C4-2B (cell line): ENCODE data around the gene GPR141.

Experiments
- H3K27ac ChIP-seq: fragments of 450-650 bp; 2 replicates; pipeline ENCODE4 v1.5.1; 2017
- ZFX ChIP-seq: fragments of 450-650 bp; IDR thresholded peaks from 2 replicates; pipeline ENCODE4 v1.6.1; 2017
- TF ChIP-seq, protein P1 (sequence below): fragments of 450-650 bp; conservative IDR thresholded peaks from 2 replicates; pipeline ENCODE4 v1.5.1; 2017; ENCODE audit warnings: mild to moderate bottlenecking

Gene GPR141

DNA sequence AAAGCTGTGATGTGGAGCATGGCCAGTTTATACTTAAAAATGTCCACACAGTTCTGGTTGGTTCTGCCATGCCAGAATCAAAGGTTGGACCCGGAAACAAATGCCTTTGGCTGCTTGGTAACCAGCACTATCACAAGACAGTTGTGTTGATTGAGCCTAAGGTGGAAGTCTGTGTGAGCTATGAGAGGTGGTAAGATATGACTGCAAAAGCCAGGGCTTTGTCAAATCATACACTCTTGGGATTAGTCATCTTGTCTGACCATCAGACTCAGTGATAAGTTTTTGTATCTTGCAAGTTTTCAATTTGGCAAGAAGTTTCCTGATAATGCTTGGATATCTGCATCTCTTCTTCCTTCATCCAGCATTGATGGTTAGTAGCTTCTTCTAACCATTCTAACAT, 35.5 kb downstream of the GPR141 start:
- no peak for TF ChIP-seq ZFX
- TF ChIP-seq, protein P1, sequence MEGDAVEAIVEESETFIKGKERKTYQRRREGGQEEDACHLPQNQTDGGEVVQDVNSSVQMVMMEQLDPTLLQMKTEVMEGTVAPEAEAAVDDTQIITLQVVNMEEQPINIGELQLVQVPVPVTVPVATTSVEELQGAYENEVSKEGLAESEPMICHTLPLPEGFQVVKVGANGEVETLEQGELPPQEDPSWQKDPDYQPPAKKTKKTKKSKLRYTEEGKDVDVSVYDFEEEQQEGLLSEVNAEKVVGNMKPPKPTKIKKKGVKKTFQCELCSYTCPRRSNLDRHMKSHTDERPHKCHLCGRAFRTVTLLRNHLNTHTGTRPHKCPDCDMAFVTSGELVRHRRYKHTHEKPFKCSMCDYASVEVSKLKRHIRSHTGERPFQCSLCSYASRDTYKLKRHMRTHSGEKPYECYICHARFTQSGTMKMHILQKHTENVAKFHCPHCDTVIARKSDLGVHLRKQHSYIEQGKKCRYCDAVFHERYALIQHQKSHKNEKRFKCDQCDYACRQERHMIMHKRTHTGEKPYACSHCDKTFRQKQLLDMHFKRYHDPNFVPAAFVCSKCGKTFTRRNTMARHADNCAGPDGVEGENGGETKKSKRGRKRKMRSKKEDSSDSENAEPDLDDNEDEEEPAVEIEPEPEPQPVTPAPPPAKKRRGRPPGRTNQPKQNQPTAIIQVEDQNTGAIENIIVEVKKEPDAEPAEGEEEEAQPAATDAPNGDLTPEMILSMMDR, result no peak
- no peak overlapping the region for H3K27ac ChIP-seq

DNA sequence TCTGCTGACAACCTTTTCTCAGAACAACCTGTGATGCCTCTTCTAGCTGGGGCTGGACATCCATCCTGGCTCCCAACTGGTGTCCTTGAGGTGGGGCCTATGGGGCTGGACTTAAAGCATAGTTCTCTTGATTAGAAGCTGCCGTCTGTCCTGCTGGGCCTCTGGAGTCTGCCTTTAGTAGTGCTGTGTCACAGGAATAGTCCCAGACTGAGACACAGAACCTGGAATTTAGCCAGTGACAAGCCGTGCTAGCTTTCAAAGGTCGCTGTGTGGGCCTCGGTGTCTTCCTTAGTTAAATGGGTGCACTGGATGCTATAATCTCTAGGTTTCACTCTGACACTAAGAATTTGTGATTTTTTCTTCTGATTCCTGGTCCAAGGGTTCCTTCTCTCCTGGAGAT, 41.2 kb downstream of the GPR141 start:
- H3K27ac ChIP-seq, result no peak overlapping the region
- TF ChIP-seq ZFX, result no peak
- TF ChIP-seq, protein P1, result no peak

DNA sequence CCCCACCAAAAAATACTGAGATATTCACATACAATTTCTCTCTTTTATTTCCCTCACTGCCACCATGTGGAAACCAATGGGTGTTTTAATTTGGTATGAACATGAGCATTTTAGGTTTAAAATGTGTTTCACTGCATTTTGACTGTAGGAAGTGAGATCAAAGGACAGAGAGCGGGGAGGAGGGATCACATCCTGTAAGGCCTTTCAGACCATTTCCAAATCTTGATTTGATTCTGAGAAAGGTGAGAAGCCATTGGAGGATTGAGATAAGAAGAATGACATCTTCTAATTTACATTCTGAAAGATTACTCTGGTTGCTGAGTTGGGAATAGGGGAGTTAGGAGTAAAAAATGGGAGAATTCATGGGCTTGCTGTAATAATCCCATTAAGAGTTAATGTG, 42.5 kb downstream of the GPR141 start:
- TF ChIP-seq, protein P1, result no peak
- no peak for TF ChIP-seq ZFX
- H3K27ac ChIP-seq, result no peak overlapping the region

DNA sequence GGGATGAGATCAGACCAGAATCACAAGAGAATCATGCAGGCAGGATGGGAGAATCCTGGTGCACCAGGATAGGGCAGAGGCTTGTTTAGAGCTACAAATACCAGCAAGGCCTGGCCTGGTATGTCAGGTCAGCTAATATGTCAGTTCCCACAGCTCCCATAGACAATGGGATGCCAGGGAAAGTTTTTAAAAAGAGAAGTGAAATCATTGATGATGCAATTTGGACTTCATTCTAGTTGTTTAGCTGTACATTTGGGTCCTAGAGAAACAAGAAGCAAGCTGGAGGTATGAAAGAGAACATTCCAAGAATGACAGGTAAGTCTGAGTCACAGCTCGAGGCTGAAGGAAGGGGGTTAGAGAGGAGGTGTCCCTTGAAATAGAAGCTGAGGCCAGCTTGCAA, 45.2 kb downstream of the GPR141 start:
- TF ChIP-seq, protein P1, result no peak
- TF ChIP-seq ZFX, result no peak
- no peak overlapping the region for H3K27ac ChIP-seq

DNA sequence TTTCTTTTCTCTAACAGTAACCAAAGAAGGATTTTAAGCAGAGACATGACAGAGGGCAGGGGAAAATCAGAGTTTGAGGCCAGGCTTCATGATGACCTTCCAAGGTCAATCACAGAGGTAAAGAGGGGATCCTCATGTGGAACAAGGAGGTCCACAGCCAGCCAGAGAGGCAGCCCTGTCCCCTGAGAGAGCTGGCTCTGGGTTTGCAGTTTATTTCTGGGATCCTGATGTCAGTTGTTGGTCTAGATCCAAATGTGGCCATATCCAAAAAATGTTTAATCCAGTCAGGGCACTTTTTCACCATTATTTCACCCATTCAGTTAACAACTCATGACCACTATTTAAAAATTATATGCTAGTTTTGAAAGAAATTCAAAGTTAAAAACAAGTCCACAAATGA, 45.6 kb downstream of the GPR141 start:
- TF ChIP-seq, protein P1, result no peak
- no peak for TF ChIP-seq ZFX
- no peak overlapping the region for H3K27ac ChIP-seq

DNA sequence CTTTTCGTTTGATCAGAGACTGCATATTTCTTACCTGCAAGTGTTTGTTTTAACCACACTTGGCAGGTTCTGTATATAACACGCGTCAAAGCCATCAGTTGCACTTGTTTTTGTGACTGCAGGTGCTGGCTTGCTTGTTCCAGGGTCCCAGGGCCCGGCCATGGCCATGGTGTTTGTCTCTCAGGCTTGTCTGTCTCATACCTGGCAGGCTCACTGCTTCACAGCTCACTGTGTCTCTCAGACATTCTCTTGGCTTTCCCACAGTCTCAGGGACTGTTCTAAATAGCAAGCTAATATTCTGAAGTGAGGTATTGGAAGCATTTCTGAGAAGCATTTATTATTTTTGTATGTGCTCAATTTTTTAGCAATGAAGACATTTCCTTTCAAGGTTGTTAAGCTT, 46.9 kb downstream of the GPR141 start:
- TF ChIP-seq, protein P1, result no peak
- no peak for TF ChIP-seq ZFX
- no peak overlapping the region; the same call in 1 of the 2 replicates for H3K27ac ChIP-seq

DNA sequence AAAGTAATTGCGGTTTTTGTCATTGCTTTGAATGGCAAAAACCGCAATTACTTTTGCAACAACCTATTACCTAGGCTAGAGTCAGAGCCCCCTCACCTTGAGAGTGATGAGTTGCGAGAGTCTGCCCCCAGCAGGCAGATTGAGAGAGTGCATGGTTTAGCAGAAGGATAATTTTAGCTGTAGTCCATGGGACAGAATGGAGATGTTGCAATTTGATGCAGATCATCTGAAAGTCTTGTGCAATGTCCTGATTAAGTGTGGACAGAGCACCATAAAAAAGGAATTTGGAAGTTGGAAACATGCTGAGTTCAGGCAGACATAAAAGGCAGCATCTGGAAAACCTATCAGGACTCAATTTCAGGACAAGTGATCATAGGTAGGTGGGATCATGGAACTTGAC, 48.7 kb downstream of the GPR141 start:
- H3K27ac ChIP-seq, result no peak overlapping the region
- TF ChIP-seq, protein P1, result peak; percentile 79
- TF ChIP-seq ZFX, result no peak
